HepG2 (cell line): ENCODE measurements around the gene ACSL3. TPM values are rescaled to one million over a fixed set of nuclear protein-coding genes. Genes with fewer than 3 reads are reported as not detected.

Experiments
- ATAC-seq: fragments of 200-7000 bp; cut with Tn5 transposase; 3 replicates; pipeline ENCODE4 v1.9.1; 2020; ENCODE audit warnings: mild to moderate bottlenecking, moderate library complexity
- BruUV-seq: library from RNA; stranded (reverse); fragments of 400-500 nt; replicated peaks from 2 replicates; lab custom pipeline; 2021; lab: Mats Ljungman, UMichigan
- CTCF ChIA-PET: fragments of 300-600 bp; formaldehyde crosslinking; extraction: SDS; loops from one replicate; lab custom pipeline; 2021; ENCODE audit warnings: low total read pairs, inconsistent platforms, low intra/inter-chr PET ratio; lab: Yijun Ruan, JAX
- POLR2A ChIA-PET: fragments of 350-600 bp; sonication (Branson Sonifier 250); formaldehyde crosslinking; loops from one replicate; lab custom pipeline; 2020; ENCODE audit warnings: antibody characterized with exemption, inconsistent platforms; lab: Yijun Ruan, JAX
- DNase-seq: peaks from one replicate; pipeline ENCODE4 v3.0.0-alpha.2; 2015; ENCODE audit warnings: low spot score
- FAIRE-seq: peaks from 3 replicates; lab custom pipeline; 2011; peaks lifted over from hg19 to GRCh38; lab: Jason Lieb, UNC
- H2AFZ ChIP-seq: one replicate; pipeline ENCODE4 v1.6.1; 2011; ENCODE audit warnings: low read length, inconsistent platforms
- H3K27ac ChIP-seq: fragments of 300-600 bp; 3 replicates; pipeline ENCODE4 v1.8.0; 2011; ENCODE audit warnings: mixed run types, mild to moderate bottlenecking, mixed read lengths, low read length, inconsistent platforms; ENCODE audit not compliant: insufficient read depth; ENCODE audit errors: extremely low read length
- H3K27me3 ChIP-seq, 2 experiments: fragments of 200-600 bp in 1 of 2; 2 replicates in 1 of 2; 3 replicates in 1 of 2; pipeline versions ENCODE4 v1.6.0 to v1.8.0; 2011; ENCODE audit warnings: low read length in 2 of 2, mild to moderate bottlenecking in 2 of 2, moderate library complexity in 2 of 2, inconsistent platforms in 1 of 2; ENCODE audit not compliant: insufficient read depth in 2 of 2, control insufficient read depth in 1 of 2
- H3K36me3 ChIP-seq, 2 experiments: fragments of 200-600 bp in 1 of 2; replicated peaks in 1 of 2; 2 replicates in 1 of 2; 3 replicates in 1 of 2; pipeline versions ENCODE4 v1.5.1 to v1.8.0; 2011; ENCODE audit warnings: low read length in 2 of 2, inconsistent platforms in 1 of 2; ENCODE audit not compliant: insufficient read depth in 2 of 2, control insufficient read depth in 1 of 2
- H3K4me1 ChIP-seq: 2 replicates; pipeline ENCODE4 v1.5.1; 2012; ENCODE audit warnings: low read length, inconsistent platforms; ENCODE audit not compliant: insufficient read depth
- H3K4me2 ChIP-seq: 2 replicates; pipeline ENCODE4 v1.6.0; 2011; ENCODE audit warnings: low read depth, low read length, inconsistent platforms
- H3K4me3 ChIP-seq, 3 experiments: fragments of 200-600 bp in 1 of 3; sonication (generic), shearing (Covaris generic) in 1 of 3; replicated peaks in 1 of 3; 2 replicates each; pipeline ENCODE4 v1.5.1; 2011 to 2016; ENCODE audit warnings: low read length in 3 of 3, inconsistent platforms in 2 of 3, low read depth in 2 of 3, mild to moderate bottlenecking in 2 of 3, control low read depth in 1 of 3, mixed read lengths in 1 of 3; ENCODE audit not compliant: insufficient read depth in 1 of 3
- H3K79me2 ChIP-seq: one replicate; pipeline ENCODE4 v1.6.1; 2011; ENCODE audit warnings: low read length, inconsistent platforms; ENCODE audit not compliant: insufficient read depth
- H3K9ac ChIP-seq: 2 replicates; pipeline ENCODE4 v1.6.0; 2011; ENCODE audit warnings: mild to moderate bottlenecking, low read depth, low read length, inconsistent platforms; ENCODE audit not compliant: insufficient read depth
- H3K9me3 ChIP-seq: 2 replicates; pipeline ENCODE4 v1.5.1; 2012; ENCODE audit warnings: mild to moderate bottlenecking, low read length
- H4K20me1 ChIP-seq: 2 replicates; pipeline ENCODE4 v1.6.0; 2011; ENCODE audit warnings: inconsistent platforms, mild to moderate bottlenecking, low read length, moderate library complexity; ENCODE audit not compliant: insufficient read depth
- CENPX ChIP-seq: sonication (generic); formaldehyde crosslinking; IDR thresholded peaks from 2 replicates; pipeline ENCODE4 v1.9.0; 2021; ENCODE audit warnings: mild to moderate bottlenecking, missing genetic modification reagents, moderate library complexity
- FOXP1 ChIP-seq, 2 experiments: fragments of 450-650 bp in 1 of 2; IDR thresholded peaks; 2 replicates each; pipeline ENCODE4 v1.6.1; 2017 to 2018; ENCODE audit warnings: antibody characterized with exemption in 1 of 2
- GPN1 ChIP-seq: sonication (generic); formaldehyde crosslinking; IDR thresholded peaks from 2 replicates; pipeline ENCODE4 v1.5.1; 2020; ENCODE audit warnings: missing genetic modification reagents, borderline replicate concordance
- MIXL1 ChIP-seq: IDR thresholded peaks from 2 replicates; pipeline ENCODE4 v1.6.1; 2016
- NFYC ChIP-seq: IDR thresholded peaks from 2 replicates; pipeline ENCODE4 v1.6.1; 2016; ENCODE audit warnings: missing genetic modification reagents, missing compliant biosample characterization
- SYNCRIP ChIP-seq: fragments of 200-400 bp; formaldehyde crosslinking; IDR thresholded peaks from 2 replicates; pipeline ENCODE4 v1.6.1; 2018; ENCODE audit warnings: mild to moderate bottlenecking, low read depth, low read length; ENCODE audit not compliant: insufficient read depth
- ZMYM2 ChIP-seq: sonication (generic); formaldehyde crosslinking; IDR thresholded peaks from 2 replicates; pipeline ENCODE4 v1.8.0; 2022; ENCODE audit warnings: mild to moderate bottlenecking, missing genetic modification reagents
- ZNF329 ChIP-seq: sonication (generic); formaldehyde crosslinking; IDR thresholded peaks from 2 replicates; pipeline ENCODE4 v1.9.0; 2021; ENCODE audit warnings: low read depth, mild to moderate bottlenecking, missing genetic modification reagents
- ZNF33A ChIP-seq: sonication (generic); formaldehyde crosslinking; IDR thresholded peaks from 2 replicates; pipeline ENCODE4 v1.5.1; 2020; ENCODE audit warnings: missing genetic modification reagents, mild to moderate bottlenecking, moderate library complexity, borderline replicate concordance
- ZNF672 ChIP-seq: sonication (generic); formaldehyde crosslinking; IDR thresholded peaks from 2 replicates; pipeline ENCODE4 v1.8.1; 2022; ENCODE audit warnings: missing genetic modification reagents
- ZNF749 ChIP-seq: sonication (generic); formaldehyde crosslinking; IDR thresholded peaks from 2 replicates; pipeline ENCODE4 v1.8.0; 2022; ENCODE audit warnings: mild to moderate bottlenecking, missing genetic modification reagents, moderate library complexity, borderline replicate concordance
- ZNF788 ChIP-seq: sonication (generic); formaldehyde crosslinking; IDR thresholded peaks from 2 replicates; pipeline ENCODE4 v1.5.0; 2020; ENCODE audit warnings: mild to moderate bottlenecking, missing genetic modification reagents, borderline replicate concordance
- WGBS: methylation state at CpG from one replicate; pipeline ENCODE4 v1.1.6; 2017; ENCODE audit warnings: low lambda C conversion rate; 5-methylcytosine and 5-hydroxymethylcytosine counted together
- in situ Hi-C: cut with HindIII; loops from 2 replicates; pipeline ENCODE4 v1.10.0; 2017; ENCODE audit warnings: low pct_unique_long_range_greater_than_20kb; ENCODE audit not compliant: extremely low pct_ligation_motif_present
- intact Hi-C: fragments of 100-400 bp; cut with micrococcal nuclease; formaldehyde crosslinking; loops from one replicate; pipeline ENCODE4 v1.10.0; 2022; ENCODE audit not compliant: unreplicated experiment
- polyA plus RNA-seq, 8 experiments: library from polyadenylated mRNA; depleted of rRNA in 3 of 8; stranded (reverse) in 7 of 8; unstranded in 1 of 8; fragments of >200 nt; fragmentation: Illumina TruSeq in 4 of 8; extraction: Trizol in 4 of 8; gene quantifications; 2 replicates each; pipeline versions ENCODE4 v1.2.1 to v1.2.3, GENCODE V29; 2011 to 2016; ENCODE audit warnings: low read depth in 4 of 8, missing spikeins in 1 of 8, mixed read lengths in 1 of 8; ENCODE audit not compliant: insufficient read depth in 1 of 8
- total RNA-seq, 5 experiments: library from RNA; depleted of rRNA; stranded (reverse); fragments of >200 nt; fragmentation: Illumina TruSeq; extraction: Trizol; gene quantifications; 2 replicates each; pipeline ENCODE4 v1.2.3, GENCODE V29; 2016; ENCODE audit warnings: low read depth in 1 of 5
- TF ChIP-seq, protein P1 (sequence below): IDR thresholded peaks from 2 replicates; pipeline ENCODE4 v1.6.1; 2012; ENCODE audit warnings: low read length, improper control_type of control experiment
- TF ChIP-seq, protein P2 (sequence below): sonication (generic); formaldehyde crosslinking; conservative IDR thresholded peaks from 2 replicates; pipeline ENCODE4 v1.4.0; 2020; ENCODE audit warnings: missing genetic modification reagents

ACSL3 gene
- total and polyA plus RNA-seq, 2 of the 13 experiments (the other 11 are each of a cell fraction or from before 2014, with no cell fraction given): 305 to 365 TPM

DNA sequence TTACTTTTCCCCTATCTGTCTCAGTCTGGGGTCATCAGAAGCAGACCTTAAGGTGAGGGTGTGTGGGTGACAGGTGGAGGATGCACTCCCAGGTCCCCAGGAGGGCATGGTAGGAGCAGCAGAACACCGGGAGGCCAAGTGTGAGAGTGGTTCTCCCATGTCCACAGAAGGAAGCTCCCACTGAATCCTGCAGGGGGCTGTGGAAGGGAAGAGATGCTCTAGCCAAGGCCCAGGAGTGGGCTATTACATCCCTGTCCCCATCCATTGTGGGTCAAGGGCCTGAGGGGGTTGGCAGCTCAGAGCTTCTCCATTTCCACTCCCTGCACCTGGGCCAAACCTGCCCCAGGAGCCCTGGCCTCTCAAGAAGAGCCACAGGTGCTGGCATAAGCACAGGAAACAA lies 104.7 kb downstream of the ACSL3 start:
- ATAC-seq (peak; percentile 66), FAIRE-seq (no peak), DNase-seq (no peak)
- 0% methylated on average over 1 of the region's 1 CpG for WGBS
- in situ Hi-C loops (loop anchor here (25.0 kb wide), 1 partner anchor 822 kb away; no protein-coding TSS in a partner anchor), intact Hi-C loops (no loop called here)
- Histone ChIP-seq H3K4me1 (0 out of 2 replicates have a peak, but pooled peaks cover 7% of the 10 kb centered on the region), H3K9me3 (no peaks in the 10 kb centered on the region), H3K4me3 (no peak overlapping the region), H3K27me3 (peaks cover 0 to 40% of the 10 kb centered on the region in 2 experiments; a peak in 3 of 5 replicates), H3K4me2 (no peak overlapping the region), H3K27ac (no peak overlapping the region), H4K20me1 (no peaks in the 10 kb centered on the region), H3K79me2 (no peaks in the 10 kb centered on the region), H2AFZ (no peak overlapping the region), H3K9ac (no peak overlapping the region), H3K36me3 (no peaks in the 10 kb centered on the region)
- ChIA-PET POLR2A (no interaction called here), CTCF (no interaction called here)
- no TSS peak for BruUV-seq
- TF ChIP-seq ZNF788 (CRISPR knock-in tag): no peak
- no peak for TF ChIP-seq ZNF672 (CRISPR knock-in tag)
- TF ChIP-seq, protein P1, sequence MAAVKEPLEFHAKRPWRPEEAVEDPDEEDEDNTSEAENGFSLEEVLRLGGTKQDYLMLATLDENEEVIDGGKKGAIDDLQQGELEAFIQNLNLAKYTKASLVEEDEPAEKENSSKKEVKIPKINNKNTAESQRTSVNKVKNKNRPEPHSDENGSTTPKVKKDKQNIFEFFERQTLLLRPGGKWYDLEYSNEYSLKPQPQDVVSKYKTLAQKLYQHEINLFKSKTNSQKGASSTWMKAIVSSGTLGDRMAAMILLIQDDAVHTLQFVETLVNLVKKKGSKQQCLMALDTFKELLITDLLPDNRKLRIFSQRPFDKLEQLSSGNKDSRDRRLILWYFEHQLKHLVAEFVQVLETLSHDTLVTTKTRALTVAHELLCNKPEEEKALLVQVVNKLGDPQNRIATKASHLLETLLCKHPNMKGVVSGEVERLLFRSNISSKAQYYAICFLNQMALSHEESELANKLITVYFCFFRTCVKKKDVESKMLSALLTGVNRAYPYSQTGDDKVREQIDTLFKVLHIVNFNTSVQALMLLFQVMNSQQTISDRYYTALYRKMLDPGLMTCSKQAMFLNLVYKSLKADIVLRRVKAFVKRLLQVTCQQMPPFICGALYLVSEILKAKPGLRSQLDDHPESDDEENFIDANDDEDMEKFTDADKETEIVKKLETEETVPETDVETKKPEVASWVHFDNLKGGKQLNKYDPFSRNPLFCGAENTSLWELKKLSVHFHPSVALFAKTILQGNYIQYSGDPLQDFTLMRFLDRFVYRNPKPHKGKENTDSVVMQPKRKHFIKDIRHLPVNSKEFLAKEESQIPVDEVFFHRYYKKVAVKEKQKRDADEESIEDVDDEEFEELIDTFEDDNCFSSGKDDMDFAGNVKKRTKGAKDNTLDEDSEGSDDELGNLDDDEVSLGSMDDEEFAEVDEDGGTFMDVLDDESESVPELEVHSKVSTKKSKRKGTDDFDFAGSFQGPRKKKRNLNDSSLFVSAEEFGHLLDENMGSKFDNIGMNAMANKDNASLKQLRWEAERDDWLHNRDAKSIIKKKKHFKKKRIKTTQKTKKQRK: no peak
- no peak for TF ChIP-seq MIXL1 (CRISPR knock-in tag)
- TF ChIP-seq GPN1: no peak
- no peak for TF ChIP-seq CENPX
- TF ChIP-seq SYNCRIP: no peak
- no peak for TF ChIP-seq FOXP1 (IDR thresholded peaks at IDR 0.05)
- no peak for TF ChIP-seq FOXP1 (CRISPR knock-in tag; IDR thresholded peaks at IDR 0.05)
- no peak for TF ChIP-seq ZNF749 (CRISPR knock-in tag)
- no peak for TF ChIP-seq NFYC (CRISPR knock-in tag)
- no peak for TF ChIP-seq ZNF33A (CRISPR knock-in tag)
- TF ChIP-seq ZMYM2 (CRISPR knock-in tag): no peak
- TF ChIP-seq, protein P2, sequence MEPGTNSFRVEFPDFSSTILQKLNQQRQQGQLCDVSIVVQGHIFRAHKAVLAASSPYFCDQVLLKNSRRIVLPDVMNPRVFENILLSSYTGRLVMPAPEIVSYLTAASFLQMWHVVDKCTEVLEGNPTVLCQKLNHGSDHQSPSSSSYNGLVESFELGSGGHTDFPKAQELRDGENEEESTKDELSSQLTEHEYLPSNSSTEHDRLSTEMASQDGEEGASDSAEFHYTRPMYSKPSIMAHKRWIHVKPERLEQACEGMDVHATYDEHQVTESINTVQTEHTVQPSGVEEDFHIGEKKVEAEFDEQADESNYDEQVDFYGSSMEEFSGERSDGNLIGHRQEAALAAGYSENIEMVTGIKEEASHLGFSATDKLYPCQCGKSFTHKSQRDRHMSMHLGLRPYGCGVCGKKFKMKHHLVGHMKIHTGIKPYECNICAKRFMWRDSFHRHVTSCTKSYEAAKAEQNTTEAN (CRISPR knock-in tag): no peak
- no peak for TF ChIP-seq ZNF329 (CRISPR knock-in tag)
